HG02798 (cell line): ENCODE results near the gene SURF6.
"Not testable (repeated sequence)": the region's sequence is repeated elsewhere in the genome, so short reads cannot be mapped to it uniquely, and the experiment has no call there.

ENCODE experiments used
- ATAC-seq: cut with Tn5 transposase; IDR thresholded peaks from one replicate; pipeline ENCODE4 v1.9.1; 2021; ENCODE audit warnings: mild to moderate bottlenecking; ENCODE audit not compliant: unreplicated experiment, poor library complexity

SURF6 gene

DNA sequence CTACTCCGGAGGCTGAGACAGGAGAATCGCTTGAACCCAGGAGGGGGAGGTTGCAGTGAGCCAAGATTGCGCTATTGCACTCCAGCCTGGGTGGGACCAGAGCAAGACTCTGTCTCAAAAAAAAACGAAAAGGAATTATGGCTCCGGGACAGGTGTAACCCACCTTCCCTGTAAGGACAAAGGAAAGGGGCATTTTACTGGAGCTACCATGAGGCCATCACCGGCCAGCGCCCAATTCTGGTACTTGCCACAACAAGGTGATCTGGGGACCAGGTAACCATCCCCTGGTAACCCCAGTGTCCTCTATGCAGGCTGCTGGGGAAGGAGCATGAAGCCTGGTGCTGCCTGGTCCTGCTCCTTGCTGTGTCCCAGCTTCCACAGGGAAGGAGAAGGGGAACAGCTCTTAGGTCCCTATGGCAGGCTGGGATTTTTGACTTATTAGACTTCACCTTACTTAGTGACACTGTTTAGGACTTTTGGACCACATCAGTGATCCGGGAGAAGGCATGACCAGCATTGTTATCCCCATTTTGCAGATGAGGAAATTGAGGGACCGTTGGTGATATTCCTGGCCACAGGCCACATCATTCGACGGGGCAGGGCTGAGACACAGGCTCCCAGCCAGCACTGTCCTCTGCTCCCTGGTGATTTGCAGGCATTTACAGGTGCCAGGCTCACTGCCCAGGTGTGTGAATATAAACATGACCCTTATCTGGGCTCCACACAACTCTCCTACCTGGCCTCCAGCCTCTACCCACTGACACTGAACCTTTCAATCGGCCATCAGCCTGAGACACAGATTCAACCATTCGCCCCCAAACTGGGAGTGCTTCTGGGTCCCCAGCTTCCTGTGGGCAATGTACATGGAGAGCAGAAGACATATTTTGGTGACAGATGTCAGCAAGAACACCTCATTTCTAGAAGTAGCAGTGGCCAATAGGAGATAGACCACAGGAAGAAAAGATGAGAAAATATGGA lies 34.4 kb downstream of the SURF6 start:
- no peak for ATAC-seq

DNA sequence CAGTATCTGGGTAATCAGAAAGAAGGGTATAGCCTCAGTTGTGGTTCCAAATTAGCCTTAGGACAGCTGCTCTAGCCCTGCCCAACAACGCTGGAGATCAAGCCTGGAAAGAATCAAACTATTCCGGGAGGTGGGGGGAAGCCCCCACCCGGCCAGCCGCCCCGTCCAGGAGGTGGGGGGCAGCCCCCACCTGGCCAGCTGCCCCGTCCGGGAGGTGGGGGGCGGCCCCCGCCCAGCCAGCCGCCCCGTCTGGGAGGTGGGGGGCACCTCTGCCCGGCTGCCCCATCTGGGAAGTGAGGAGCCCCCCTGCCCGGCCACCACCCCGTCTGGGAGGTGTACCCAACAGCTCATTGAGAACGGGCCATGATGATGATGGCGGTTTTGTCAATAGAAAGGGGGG lies 36.0 kb downstream of the SURF6 start:
- ATAC-seq, result not testable (repeated sequence)

DNA sequence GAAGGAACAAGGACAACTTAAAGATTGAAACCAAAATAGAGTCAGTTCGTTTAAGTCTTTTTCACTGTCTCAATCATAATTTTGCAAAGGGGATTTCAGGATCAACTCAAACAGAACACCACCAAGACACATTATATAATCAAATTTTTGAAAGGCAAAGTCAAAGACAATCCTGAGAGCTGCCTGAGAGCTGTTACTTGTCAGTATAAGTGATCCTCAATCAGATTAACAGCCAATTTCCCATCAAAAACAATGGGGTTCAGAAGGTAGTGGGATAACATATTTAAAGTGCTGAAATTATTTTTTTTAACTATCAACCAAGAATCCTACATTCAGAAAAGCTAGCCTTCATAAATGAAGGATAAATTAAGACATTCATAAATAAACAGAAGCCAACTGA lies 41.7 kb downstream of the SURF6 start:
- ATAC-seq, result no peak

DNA sequence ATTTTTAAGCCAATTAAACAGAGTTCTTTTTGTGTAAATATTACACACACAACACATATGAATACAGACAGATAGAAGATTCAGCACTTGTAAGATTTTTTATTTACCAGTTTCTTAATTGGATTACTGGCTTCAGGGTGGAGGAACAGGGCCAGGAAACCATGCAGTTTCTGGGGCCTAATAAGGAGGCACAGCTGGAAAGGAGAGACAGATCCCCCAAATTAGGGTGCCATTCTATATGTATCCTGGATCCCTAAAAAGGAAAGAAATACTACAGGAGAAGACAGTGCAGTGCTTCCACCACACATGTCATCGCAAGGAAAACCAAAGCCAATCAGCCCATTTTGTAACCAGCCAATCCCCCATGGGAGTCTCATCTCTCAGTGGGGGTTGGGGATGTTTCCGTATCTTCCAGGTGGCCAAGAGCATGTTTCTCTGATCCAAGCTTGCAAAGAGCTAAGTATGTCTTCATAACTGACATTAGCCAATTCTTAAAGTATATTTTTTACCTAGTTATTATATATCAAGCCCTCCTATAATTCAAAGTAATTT lies 45.2 kb downstream of the SURF6 start:
- ATAC-seq, result no peak

DNA sequence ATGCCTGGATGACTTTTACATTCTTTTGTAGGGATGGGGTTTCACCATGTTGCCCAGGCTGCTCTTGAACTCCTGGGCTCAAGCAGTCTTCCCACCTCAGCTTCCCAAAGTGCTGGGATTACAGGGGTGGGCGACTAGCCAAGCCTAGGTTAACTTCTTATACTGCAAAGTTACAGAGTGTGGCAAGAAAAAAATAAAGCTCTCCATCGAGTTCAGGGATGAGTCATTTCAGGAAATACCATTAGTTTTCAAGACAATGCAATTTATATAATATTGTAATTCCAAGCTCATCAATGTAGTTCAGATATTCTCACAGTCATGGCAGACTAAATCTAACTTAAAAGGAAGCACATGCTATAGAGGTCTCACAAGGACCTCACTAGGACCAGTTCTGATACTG lies 49.5 kb downstream of the SURF6 start:
- ATAC-seq, result no peak

DNA sequence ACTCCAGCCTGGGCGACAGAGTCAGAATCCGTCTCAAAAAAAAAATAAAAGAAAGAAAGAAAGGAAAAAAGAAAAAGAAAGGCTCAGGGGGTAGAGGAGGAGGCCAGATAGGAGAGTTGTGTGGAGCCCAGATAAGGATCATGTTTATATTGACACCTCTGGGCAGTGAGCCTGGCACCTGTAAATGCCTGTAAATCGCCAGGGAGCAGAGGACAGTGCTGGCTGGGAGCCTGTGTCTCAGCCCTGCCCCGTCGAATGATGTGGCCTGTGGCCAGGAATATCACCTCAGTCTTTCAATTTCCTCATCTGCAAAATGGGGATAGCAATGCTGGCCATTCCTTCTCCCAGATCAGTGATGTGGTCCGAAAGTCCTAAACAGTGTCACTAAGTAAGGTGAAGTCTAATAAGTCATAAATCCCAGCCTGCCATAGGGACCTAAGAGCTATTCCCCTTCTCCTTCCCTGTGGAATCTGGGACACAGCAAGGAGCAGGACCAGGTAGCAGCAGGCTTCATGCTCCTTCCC lies 50.7 kb downstream of the SURF6 start:
- no peak for ATAC-seq

DNA sequence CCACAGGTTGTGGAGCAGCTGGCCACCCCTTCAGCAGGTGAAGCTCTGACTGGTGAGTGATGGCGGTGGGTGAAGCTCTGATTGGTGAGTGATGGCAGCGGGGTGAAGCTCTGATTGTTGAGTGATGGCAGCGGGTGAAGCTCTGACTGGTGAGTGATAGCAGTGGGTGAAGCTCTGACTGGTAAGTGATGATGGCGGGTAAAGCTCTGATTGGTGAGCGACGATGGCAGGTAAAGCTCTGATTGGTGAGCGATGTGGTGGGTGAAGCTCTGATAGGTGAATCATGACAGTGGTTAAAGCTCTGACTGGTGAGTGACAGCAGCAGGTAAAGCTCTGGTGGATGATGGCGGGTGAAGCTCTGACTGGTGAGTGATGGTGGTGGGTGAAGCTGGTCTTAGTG lies 51.6 kb downstream of the SURF6 start:
- no peak for ATAC-seq

DNA sequence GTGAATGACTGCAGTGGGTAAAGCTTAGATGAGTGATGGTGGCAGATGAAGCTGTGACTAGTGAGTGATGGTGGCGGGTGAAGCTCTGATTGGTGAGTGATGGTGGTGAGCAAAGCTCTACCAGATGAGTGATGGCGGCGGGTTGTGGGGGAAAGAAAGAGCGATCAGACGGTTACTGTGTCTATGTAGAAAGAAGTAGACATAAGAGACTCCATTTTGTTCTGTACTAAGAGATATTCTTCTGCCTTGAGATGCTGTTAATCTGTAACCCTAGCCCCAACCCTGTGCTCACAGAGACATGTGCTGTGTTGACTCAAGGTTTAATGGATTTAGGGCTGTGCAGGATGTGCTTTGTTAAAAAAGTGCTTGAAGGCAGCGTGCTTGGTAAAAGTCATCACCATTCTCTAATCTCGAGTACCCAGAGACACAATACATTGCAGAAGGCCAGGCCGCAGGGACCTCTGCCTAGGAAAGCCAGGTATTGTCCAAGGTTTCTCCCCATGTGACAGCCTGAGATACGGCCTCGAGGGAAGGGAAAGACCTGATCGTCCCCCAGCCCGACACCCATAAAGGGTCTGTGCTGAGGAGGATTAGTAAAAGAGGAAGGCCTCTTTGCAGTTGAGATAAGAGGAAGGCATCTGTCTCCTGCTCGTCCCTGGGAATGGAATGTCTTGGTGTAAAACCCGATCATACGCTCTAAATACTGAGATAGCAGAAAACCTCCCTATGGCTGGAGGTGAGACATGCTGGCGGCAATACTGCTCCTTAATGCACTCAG lies 52.5 kb downstream of the SURF6 start:
- ATAC-seq, result not testable (repeated sequence)

DNA sequence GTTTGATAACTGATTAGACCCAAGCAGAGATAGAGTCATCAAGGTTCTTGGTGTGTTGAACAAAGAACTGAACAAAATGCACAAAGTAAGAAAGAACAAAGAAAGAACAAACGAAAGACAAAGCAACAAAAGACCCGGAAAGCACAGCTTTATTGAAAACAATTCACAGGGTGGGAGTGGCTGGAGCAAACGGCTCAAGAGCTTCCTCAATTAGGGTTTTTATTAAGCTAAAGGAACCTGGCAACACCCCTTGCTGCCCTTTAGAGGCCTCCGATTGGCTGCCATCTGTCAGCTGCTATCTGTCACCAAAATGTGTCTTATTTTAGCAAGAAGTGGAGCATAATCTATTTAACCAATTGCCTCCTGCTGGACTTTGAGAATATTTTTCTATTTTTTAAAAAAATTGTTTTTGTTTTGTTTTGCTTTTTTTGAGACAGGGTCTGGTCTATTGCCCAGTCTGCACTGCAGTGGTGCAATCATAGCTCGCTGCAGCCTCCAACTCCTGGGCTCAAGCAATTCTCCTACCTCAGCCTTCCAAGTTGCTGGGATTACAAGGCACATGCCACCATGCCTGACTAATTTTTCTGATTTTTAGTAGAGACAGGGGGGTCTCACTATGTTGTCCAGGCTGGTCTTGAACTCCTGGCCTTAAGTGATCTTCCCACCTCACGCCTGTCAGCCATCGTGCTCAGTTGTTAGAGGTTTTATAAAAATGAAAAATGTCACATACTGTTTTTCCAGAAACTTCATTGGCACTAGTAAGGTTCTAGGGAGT lies 53.3 kb downstream of the SURF6 start:
- ATAC-seq, result no peak

DNA sequence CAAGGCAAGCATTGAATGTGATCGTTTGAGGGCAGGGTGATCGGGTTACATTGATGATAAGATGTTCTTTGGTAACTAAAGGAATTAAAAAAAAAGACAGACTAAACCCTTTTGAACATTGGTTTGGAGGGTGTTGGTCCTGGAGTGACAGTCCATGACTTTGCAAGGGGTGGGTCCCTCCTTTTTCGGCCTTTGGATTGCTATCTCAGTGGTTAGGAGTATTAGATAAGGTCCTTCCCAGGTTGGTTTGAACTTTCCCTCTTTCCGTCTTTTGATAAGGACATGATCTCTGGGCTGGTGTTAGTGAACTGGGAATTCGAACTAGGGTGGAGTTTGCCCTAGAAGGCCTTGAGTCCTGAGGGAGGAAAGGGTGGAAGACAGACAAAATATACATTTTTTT lies 55.6 kb downstream of the SURF6 start:
- no peak for ATAC-seq
